H1 (cell line): ENCODE measurements around the gene NRXN3. TPM values are rescaled to one million over a fixed set of nuclear protein-coding genes. Genes with fewer than 3 reads are reported as not detected.

Source experiments
- GTF2F1 ChIP-seq: IDR thresholded peaks from 2 replicates; pipeline ENCODE4 v1.6.1; 2012; ENCODE audit warnings: low read depth, low read length, improper control_type of control experiment, borderline replicate concordance
- SIN3A ChIP-seq, 2 experiments: IDR thresholded peaks in 1 of 2; conservative IDR thresholded peaks in 1 of 2; 2 replicates each; pipeline ENCODE4 v1.6.1; 2011 to 2012; ENCODE audit warnings: low read length in 2 of 2, improper control_type of control experiment in 1 of 2, low read depth in 1 of 2, mild to moderate bottlenecking in 1 of 2
- polyA plus RNA-seq, 7 experiments: library from polyadenylated mRNA; depleted of rRNA in 3 of 7; stranded (reverse) in 5 of 7; unstranded in 2 of 7; fragments of >200 nt in 5 of 7; fragments of 200-250 nt in 2 of 7; gene quantifications; 1 replicate in 5 of 7; 2 replicates in 1 of 7; 4 replicates in 1 of 7; pipeline versions ENCODE4 v1.2.1 to v1.2.3, GENCODE V29; 2011 to 2013; ENCODE audit warnings: missing spikeins in 2 of 7, mixed read lengths in 2 of 7
- total RNA-seq: library from RNA; stranded (reverse); fragmentation: NEBNext Ultra II Directional; extraction: Animal tissue kit (Norgen Biotek cat#: 25700); gene quantifications from 2 replicates; pipeline ENCODE4 v1.2.1, GENCODE V29; 2021

NRXN3 gene
- total and polyA plus RNA-seq, 2 of the 8 experiments (the other 6 are each of a cell fraction or from before 2014, with no cell fraction given), result 2.6 to 4.1 TPM

- TF ChIP-seq SIN3A (conservative IDR thresholded peaks at IDR 0.05 in 1 of 2, IDR thresholded peaks at IDR 0.05 in 1 of 2; ENCODE audit: low read depth in 1 of 2, low read length in 2 of 2), result no peak
- no peak for TF ChIP-seq GTF2F1
Measured at GRCh38 chr14:79357307-79357706, 1187.1 kb downstream of the NRXN3 start (continued).
